Breast epithelium (tissue), 4 donors: ENCODE results near the gene INTS4. TPM values are rescaled to one million over a fixed set of nuclear protein-coding genes. Genes with fewer than 3 reads are reported as not detected.
A peak's percentile ranks its signal among the peaks of the same experiment; 100 is the strongest.
"Not testable (repeated sequence)": the region's sequence is repeated elsewhere in the genome, so short reads cannot be mapped to it uniquely, and the experiment has no call there.

Experiments used
- DNase-seq, 2 donors: peaks; one replicate each; pipeline ENCODE4 v3.0.0-alpha.2; 2019; ENCODE audit warnings: low spot score in 2 of 2
- H3K27ac ChIP-seq, 2 donors: fragments of 200-600 bp; sonication (generic) in 1 of 2; one replicate each; pipeline ENCODE4 v1.5.1; 2016 to 2019; ENCODE audit warnings: mild to moderate bottlenecking in 1 of 2
- H3K27me3 ChIP-seq, 2 donors: fragments of 200-600 bp; sonication (generic) in 1 of 2; one replicate each; pipeline versions ENCODE4 v1.5.1 to v1.6.0; 2017 to 2019; ENCODE audit warnings: control low read depth in 1 of 2, mild to moderate bottlenecking in 1 of 2
- H3K36me3 ChIP-seq: fragments of 200-600 bp; one replicate; pipeline ENCODE4 v1.5.1; 2019
- H3K4me1 ChIP-seq, 2 donors: fragments of 200-600 bp; sonication (generic); one replicate each; pipeline ENCODE4 v1.5.1; 2016 to 2019; ENCODE audit warnings: control low read depth in 1 of 2
- H3K4me3 ChIP-seq, 3 donors: fragments of 200-600 bp; sonication (generic); 1 replicate in 2 of 3; 2 replicates in 1 of 3; pipeline ENCODE4 v1.5.1; 2016 to 2019; ENCODE audit warnings: mild to moderate bottlenecking in 3 of 3, moderate library complexity in 2 of 3
- H3K9me3 ChIP-seq, 2 donors: fragments of 200-600 bp; sonication (generic) in 1 of 2; one replicate each; pipeline ENCODE4 v1.5.1; 2016 to 2019; ENCODE audit warnings: control low read depth in 1 of 2
- CTCF ChIP-seq, 3 donors: fragments of 450-650 bp; IDR thresholded peaks; one replicate each; pipeline ENCODE4 v1.5.1; 2016 to 2017; ENCODE audit warnings: antibody characterized with exemption in 3 of 3, mild to moderate bottlenecking in 3 of 3, moderate library complexity in 3 of 3
- POLR2A ChIP-seq: fragments of 450-650 bp; IDR thresholded peaks from one replicate; pipeline ENCODE4 v1.6.1; 2016; ENCODE audit warnings: antibody characterized with exemption, mild to moderate bottlenecking, moderate library complexity
- POLR2AphosphoS5 ChIP-seq, 3 donors: sonication (generic); formaldehyde crosslinking; IDR thresholded peaks; one replicate each; pipeline ENCODE4 v1.6.1; 2017; ENCODE audit warnings: antibody characterized with exemption in 3 of 3
- intact Hi-C: fragments of 100-400 bp; cut with DNase I; formaldehyde crosslinking; loops from one replicate; pipeline ENCODE4 v1.15.1; 2023; ENCODE audit warnings: low total_unique reads
- total RNA-seq, 3 donors: library from RNA; depleted of rRNA; stranded (reverse); fragments of >200 nt; gene quantifications; one replicate each; pipeline ENCODE4 v1.1.0, GENCODE V29; 2016

Gene INTS4
- total RNA-seq, 3 donors from 2014 or later, result 34.6 to 58.4 (median 47.5) TPM

GRCh38 chr11:77933596-77933995 is 60.9 kb downstream of the INTS4 start:
- H3K36me3 ChIP-seq, result not testable (repeated sequence)

DNA sequence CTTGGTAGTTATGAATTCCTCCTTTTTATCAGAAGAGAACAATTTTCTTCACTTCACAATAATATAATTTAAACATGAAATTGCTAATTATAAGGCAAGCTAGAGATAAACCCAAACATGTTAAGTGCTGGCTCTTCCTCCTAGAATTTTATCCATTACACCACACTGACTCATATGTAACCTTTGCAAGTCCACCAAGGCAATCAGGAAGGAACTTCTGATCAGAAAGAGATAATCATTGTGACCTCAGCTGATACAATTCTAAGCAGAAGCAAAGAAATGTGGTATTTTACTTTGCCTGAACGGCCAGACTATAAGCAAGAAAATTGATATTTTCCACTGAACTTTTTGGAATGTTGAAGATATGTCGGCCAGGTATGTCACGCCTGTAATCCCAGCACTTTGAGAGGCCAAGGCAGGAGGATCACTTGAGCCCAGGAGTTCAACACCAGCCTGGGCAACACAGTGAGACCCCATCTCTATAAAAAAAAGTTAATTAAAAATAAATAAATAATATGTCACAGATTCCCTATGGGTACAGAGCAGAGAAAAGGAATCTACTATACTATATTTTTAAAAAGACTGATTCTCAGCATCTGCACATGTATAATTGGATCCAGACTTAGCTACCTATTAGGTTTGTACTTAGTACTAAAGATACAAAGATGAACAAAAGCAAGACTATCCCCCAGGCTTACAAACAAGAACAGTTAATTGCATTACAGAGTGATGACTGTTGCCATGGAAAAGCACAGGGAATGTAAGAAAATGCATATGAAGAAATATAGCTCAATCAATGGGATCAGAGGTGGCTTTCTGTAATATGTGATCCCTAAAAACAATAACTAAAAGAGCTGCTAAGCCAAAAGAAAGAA is 63.9 kb downstream of the INTS4 start:
- H3K27me3 ChIP-seq, H3K36me3 ChIP-seq: not testable (repeated sequence)

More at GRCh38 chr11:77933596-77933995, 60.9 kb downstream of the INTS4 start:
- H3K4me3 ChIP-seq, H3K27me3 ChIP-seq, H3K4me1 ChIP-seq, H3K27ac ChIP-seq, H3K9me3 ChIP-seq, DNase-seq, intact Hi-C loops: not testable (repeated sequence)

GRCh38 chr11:77917713-77918112 is 76.8 kb downstream of the INTS4 start:
- H3K27me3 ChIP-seq, H3K9me3 ChIP-seq, H3K27ac ChIP-seq, intact Hi-C loops, DNase-seq, H3K36me3 ChIP-seq, H3K4me1 ChIP-seq, H3K4me3 ChIP-seq: not testable (repeated sequence)

More for the DNA sequence above, 63.9 kb downstream of the INTS4 start:
- H3K27ac ChIP-seq, H3K4me3 ChIP-seq, DNase-seq, H3K4me1 ChIP-seq, intact Hi-C loops, H3K9me3 ChIP-seq: not testable (repeated sequence)

DNA sequence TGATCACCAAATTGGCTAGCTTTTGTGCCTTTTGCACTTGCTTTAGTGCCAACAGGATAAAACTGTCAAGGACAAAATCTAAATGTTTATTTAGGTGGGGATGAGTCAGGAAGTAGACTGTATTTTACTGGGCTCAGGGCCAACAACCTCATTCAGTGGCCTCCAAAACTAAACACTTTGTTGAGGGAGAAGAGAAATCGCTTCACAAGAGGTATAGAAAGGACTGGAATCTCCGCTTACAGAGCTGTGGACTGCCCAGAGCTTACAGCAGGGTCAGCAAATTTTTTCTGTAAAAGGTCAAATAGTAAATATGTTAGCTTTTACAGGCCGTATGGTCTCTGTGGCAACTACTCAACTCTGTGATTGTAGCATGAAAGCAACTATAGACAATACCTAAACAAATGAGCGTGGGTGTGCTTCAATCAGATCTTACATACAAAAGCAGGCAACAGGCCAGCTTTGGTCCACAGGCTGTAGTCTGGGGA is 80.1 kb downstream of the INTS4 start:
- DNase-seq, H3K36me3 ChIP-seq, H3K4me1 ChIP-seq, H3K27me3 ChIP-seq, intact Hi-C loops, H3K4me3 ChIP-seq, H3K9me3 ChIP-seq: not testable (repeated sequence)
- H3K27ac ChIP-seq, result peak overlapping the region in 1 of 2 donors; percentile 22

DNA sequence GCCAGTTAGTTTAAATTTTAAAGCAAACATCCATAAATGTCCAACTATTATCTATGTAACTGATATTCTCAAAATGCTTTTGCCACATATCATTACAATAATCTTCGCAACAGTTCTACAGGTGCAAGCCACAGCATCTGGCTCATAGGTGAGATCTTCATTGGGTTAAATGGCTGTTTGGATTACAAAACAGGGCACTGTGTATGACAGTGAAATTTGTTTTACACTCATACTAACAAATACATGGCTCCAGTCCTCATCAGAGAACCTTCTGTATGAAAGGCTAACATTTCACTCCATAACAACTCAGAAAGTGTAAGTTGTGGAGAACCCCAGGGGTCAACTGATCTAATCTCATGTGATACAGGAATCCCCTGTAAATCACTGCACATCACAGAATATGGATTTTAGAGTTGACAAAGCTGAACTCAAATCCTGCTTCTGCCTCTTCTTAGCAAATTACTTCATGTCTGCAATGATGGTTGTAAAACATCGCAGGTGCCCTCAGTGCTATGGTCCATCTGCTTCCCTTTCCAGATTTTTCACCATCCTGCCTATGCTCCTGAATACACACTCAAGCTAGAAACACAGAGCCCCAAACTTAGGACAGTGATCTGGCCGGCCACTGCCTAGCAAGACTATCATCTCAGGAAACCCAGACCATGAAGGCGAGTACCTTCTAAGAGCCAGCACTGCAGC is 80.7 kb downstream of the INTS4 start:
- H3K4me1 ChIP-seq, DNase-seq, H3K27me3 ChIP-seq, intact Hi-C loops, H3K36me3 ChIP-seq, H3K27ac ChIP-seq, H3K4me3 ChIP-seq, H3K9me3 ChIP-seq: not testable (repeated sequence)

DNA sequence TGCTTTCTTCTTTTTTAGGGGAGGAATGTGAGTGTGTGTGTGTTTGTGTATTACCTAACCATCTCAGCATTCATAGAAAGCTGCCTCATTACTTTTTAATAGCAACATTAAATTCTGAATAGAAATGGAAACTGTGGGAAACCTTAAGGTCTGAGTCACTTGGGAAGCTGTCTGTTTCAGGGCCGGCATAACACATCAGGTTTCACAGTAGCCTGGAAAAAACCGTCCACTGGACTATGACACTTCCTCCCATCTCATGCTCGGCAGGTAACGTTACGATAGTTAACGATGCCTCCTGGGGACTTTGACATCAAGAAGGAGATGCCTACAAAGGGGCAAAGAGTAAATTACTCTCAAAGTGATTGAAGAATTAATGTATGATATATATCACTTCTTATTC is 83.6 kb downstream of the INTS4 start:
- H3K4me3 ChIP-seq, H3K4me1 ChIP-seq, DNase-seq, H3K27me3 ChIP-seq, H3K27ac ChIP-seq, H3K36me3 ChIP-seq, intact Hi-C loops, H3K9me3 ChIP-seq: not testable (repeated sequence)

DNA sequence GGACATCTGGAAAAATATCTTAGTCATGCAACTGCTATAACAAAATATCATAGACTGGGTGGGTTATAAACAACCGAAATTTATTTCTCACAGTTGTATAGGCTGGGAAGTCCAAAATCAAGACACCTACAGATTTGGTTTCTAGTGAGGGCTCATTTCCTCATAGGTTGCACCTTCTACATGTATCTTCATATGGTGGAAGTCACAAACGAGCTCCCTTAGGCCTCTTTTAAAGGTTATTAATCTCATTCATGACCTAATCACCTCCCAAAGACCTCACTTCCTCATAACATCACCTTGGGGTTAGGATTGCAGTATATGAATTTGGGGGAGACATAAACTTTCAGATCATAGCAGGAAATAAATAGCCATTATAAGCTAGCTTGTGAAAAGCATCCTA is 85.2 kb downstream of the INTS4 start:
- Histone ChIP-seq H3K4me3 (no peak overlapping the region), H3K9me3 (no peaks in the 10 kb centered on the region), H3K27ac (no peak overlapping the region), H3K4me1 (no peaks in the 10 kb centered on the region), H3K27me3 (no peaks in the 10 kb centered on the region), H3K36me3 (no peaks in the 10 kb centered on the region)
- TF ChIP-seq POLR2A (no peak), CTCF (IDR thresholded peaks at IDR 0.05) (no peak), POLR2AphosphoS5 (IDR thresholded peaks at IDR 0.05) (no peak)
- intact Hi-C loops, result no loop called here
- no peak for DNase-seq

GRCh38 chr11:77908835-77909234 is 85.6 kb downstream of the INTS4 start:
- H3K9me3 ChIP-seq, result no peaks in the 10 kb centered on the region
- H3K27me3 ChIP-seq, result no peaks in the 10 kb centered on the region
- no peaks in the 10 kb centered on the region for H3K4me1 ChIP-seq
- no peaks in the 10 kb centered on the region for H3K36me3 ChIP-seq
- TF ChIP-seq POLR2AphosphoS5 (IDR thresholded peaks at IDR 0.05) (no peak), CTCF (IDR thresholded peaks at IDR 0.05) (no peak), POLR2A (no peak)
- intact Hi-C loops, result no loop called here
- no peak for DNase-seq
- H3K4me3 ChIP-seq, result no peak overlapping the region
- no peak overlapping the region for H3K27ac ChIP-seq

DNA sequence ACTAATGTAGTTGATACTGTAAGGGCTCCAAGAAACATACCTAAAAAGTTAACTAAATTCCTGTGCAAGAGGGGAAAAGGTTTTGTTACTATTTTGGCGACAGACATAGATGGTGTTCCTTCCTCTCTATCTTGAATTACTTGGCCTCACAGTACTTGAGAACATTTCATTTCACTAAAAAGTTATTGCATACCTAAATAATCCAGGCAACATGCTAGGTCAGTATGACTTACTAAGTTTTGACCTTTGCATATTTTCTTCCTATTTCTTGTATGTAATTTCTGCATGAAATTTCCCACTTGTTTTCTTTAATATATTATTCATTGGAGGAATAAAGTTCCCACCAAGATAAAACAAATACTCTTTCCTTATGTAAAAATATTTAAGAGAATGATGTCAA is 99.5 kb downstream of the INTS4 start:
- H3K4me1 ChIP-seq, H3K27me3 ChIP-seq, H3K27ac ChIP-seq, H3K9me3 ChIP-seq, DNase-seq, intact Hi-C loops, H3K36me3 ChIP-seq, H3K4me3 ChIP-seq: not testable (repeated sequence)

- H3K27ac ChIP-seq, H3K9me3 ChIP-seq, H3K4me3 ChIP-seq, H3K4me1 ChIP-seq, H3K27me3 ChIP-seq, intact Hi-C loops, DNase-seq, H3K36me3 ChIP-seq: not testable (repeated sequence)
These were observed 102.8 kb downstream of the INTS4 start for GRCh38 chr11:77891703-77892102.

GRCh38 chr11:77891256-77891655 is 103.2 kb downstream of the INTS4 start:
- H3K4me3 ChIP-seq, H3K9me3 ChIP-seq, H3K4me1 ChIP-seq, DNase-seq, H3K36me3 ChIP-seq, H3K27me3 ChIP-seq, intact Hi-C loops, H3K27ac ChIP-seq: not testable (repeated sequence)
